ENCODE measurements around the gene XIST. TPM values are rescaled to one million over a fixed set of nuclear protein-coding genes. Genes with fewer than 3 reads are reported as not detected.

The XIST gene
- total and polyA plus RNA-seq, 4 donors, result 0.25 to 437 (median 352) TPM

DNA sequence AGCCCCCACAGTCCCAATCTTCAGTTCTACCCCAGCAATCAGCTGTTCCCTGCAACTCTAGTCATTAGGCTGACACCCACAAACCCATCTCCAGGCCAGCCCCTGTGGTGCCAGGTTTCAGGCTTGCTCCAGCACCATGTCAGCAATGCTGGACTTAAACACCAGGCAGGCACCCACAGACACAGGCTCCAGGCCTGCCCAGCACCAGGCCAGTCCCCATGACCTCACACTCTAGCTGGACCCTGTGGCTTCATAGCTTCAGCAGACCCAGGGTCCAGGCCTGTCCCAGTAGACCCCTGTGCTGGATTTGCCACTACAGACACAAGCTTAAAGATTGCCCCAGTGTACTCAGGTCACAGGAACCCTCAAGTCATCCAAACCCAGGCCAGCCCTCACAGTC, 10.8 kb upstream of the XIST start:
- Histone ChIP-seq H3K9me3 (ENCODE audit: control insufficient read depth, low read length) (no peaks in the 10 kb centered on the region), H3K36me3 (ENCODE audit: control insufficient read depth in 1 of 2, insufficient read depth in 2 of 2, low read length in 1 of 2) (no peaks in the 10 kb centered on the region), H3K27me3 (ENCODE audit: control insufficient read depth in 1 of 2, insufficient read depth in 2 of 2, low read length in 1 of 2) (no peaks in the 10 kb centered on the region), H3K4me1 (ENCODE audit: control insufficient read depth in 1 of 2, insufficient read depth in 2 of 2, low read length in 2 of 2) (no peaks in the 10 kb centered on the region), H3K27ac (ENCODE audit: low read depth in 1 of 2, low read length in 2 of 2) (no peak overlapping the region), H3K4me3 (ENCODE audit: low read length in 2 of 2) (no peak overlapping the region)
- intact Hi-C loops (cut with DNase I), result no loop called here
- DNase-seq (no peak), ATAC-seq (ENCODE audit: low FRiP score) (peak; percentile 22)

DNA sequence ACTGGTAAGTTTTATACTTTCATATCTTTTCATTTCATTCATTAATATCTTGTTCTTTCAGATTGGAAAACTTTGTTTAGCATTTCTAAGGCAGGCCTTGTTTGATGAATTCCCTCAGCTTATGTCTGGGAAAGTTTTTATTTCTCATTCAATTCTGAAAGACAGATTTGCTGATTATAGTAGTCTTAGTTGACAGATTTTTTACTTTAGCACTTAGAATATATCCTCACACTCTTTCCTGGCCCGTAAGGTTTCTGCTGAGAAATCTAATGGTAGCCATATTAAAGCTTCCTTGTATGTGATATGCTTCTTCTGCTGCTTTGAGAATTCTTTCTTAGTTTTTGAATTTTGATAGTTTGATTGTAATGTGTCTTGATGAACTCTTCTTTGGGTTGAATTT, 7.1 kb upstream of the XIST start:
- Histone ChIP-seq H3K9me3 (ENCODE audit: control insufficient read depth, low read length) (no peaks in the 10 kb centered on the region), H3K4me1 (ENCODE audit: control insufficient read depth in 1 of 2, insufficient read depth in 2 of 2, low read length in 2 of 2) (no peaks in the 10 kb centered on the region), H3K4me3 (ENCODE audit: low read length in 2 of 2) (no peak overlapping the region), H3K27ac (ENCODE audit: low read depth in 1 of 2, low read length in 2 of 2) (no peak overlapping the region), H3K36me3 (ENCODE audit: control insufficient read depth in 1 of 2, insufficient read depth in 2 of 2, low read length in 1 of 2) (no peaks in the 10 kb centered on the region), H3K27me3 (ENCODE audit: control insufficient read depth in 1 of 2, insufficient read depth in 2 of 2, low read length in 1 of 2) (no peaks in the 10 kb centered on the region)
- ATAC-seq (ENCODE audit: low FRiP score), result no peak
- no peak for DNase-seq
- intact Hi-C loops (cut with DNase I), result loop anchor here in 1 of 2 donors (5.0 to 10.0 kb wide), 2 partner anchors 273 to 485 kb away; no protein-coding TSS in a partner anchor
- 74 to 88% methylated on average over 1 of the region's 1 CpG for WGBS, 2 donors

DNA sequence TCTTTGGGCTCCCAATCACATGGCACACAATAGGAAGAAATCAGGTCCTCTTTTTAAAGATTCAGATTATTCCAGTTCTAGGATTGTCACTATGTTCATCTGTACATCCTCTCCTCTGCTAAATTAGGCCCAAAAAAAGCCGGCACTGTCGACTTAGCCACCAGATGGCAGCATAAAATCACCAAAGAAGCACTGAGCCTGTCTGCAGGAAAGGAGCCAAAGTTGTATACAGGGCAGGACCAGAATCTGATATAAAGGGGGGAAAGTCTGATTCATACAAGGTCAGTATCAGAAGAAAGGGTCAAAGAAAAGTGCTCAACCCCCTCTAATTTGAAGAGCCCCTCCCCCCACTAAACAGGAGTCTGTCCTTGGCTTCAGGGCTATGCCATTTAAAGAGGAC, 3.0 kb upstream of the XIST start:
- DNase-seq, result peak in 1 of 2 donors; percentile 66

DNA sequence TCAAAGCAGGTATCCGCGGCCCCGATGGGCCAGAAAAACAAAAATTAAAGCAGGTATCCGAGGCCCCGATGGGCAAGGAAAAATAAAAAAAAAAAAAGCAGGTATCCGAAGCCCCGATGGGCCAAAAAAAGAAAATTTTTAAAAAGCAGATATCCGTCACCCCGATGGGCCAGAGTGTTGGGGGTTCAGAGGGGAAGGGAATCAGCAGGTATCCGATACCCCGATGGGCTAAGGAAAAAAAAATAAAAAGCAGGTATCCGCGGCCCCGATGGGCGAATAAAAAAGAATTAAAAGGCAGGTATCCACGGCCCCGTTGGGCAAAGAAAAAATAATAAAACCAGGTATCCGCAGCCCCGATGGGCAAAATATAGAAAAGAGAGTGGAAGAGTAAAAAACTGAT, 492 bp downstream of the XIST start:
- Histone ChIP-seq H3K4me1 (ENCODE audit: control insufficient read depth in 1 of 2, insufficient read depth in 2 of 2, low read length in 2 of 2) (no peaks in the 10 kb centered on the region), H3K27me3 (ENCODE audit: control insufficient read depth in 1 of 2, insufficient read depth in 2 of 2, low read length in 1 of 2) (no peaks in the 10 kb centered on the region), H3K9me3 (ENCODE audit: control insufficient read depth, low read length) (no peaks in the 10 kb centered on the region), H3K4me3 (ENCODE audit: low read length in 2 of 2) (peak overlapping the region in 1 of 2 donors; percentile 93), H3K27ac (ENCODE audit: low read depth in 1 of 2, low read length in 2 of 2) (no peak overlapping the region), H3K36me3 (ENCODE audit: control insufficient read depth in 1 of 2, insufficient read depth in 2 of 2, low read length in 1 of 2) (no peaks in the 10 kb centered on the region)
- WGBS, 2 donors, result 47 to 98% methylated on average over 19 of the region's 19 CpGs
- intact Hi-C loops (cut with DNase I), result loop anchor here (5.0 to 10.0 kb wide), 2 partner anchors 90 to 493 kb away; no protein-coding TSS in a partner anchor
- DNase-seq, result no peak
- no peak for ATAC-seq (ENCODE audit: low FRiP score)

More for the DNA sequence above, 3.0 kb upstream of the XIST start:
- no peaks in the 10 kb centered on the region for H3K36me3 ChIP-seq (ENCODE audit: control insufficient read depth in 1 of 2, insufficient read depth in 2 of 2, low read length in 1 of 2)
- H3K4me3 ChIP-seq (ENCODE audit: low read length in 2 of 2), result no peak overlapping the region
- H3K27ac ChIP-seq (ENCODE audit: low read depth in 1 of 2, low read length in 2 of 2), result no peak overlapping the region
- intact Hi-C loops (cut with DNase I), result loop anchor here (1.0 to 10.0 kb wide), 6 partner anchors 159 to 489 kb away; no protein-coding TSS in a partner anchor
- H3K4me1 ChIP-seq (ENCODE audit: control insufficient read depth in 1 of 2, insufficient read depth in 2 of 2, low read length in 2 of 2), result no peaks in the 10 kb centered on the region
- H3K27me3 ChIP-seq (ENCODE audit: control insufficient read depth in 1 of 2, insufficient read depth in 2 of 2, low read length in 1 of 2), result no peaks in the 10 kb centered on the region
- WGBS, 2 donors, result 0 to 1% methylated on average over 2 of the region's 2 CpGs
- peak; percentile 53 for ATAC-seq (ENCODE audit: low FRiP score)
- H3K9me3 ChIP-seq (ENCODE audit: control insufficient read depth, low read length), result no peaks in the 10 kb centered on the region

DNA sequence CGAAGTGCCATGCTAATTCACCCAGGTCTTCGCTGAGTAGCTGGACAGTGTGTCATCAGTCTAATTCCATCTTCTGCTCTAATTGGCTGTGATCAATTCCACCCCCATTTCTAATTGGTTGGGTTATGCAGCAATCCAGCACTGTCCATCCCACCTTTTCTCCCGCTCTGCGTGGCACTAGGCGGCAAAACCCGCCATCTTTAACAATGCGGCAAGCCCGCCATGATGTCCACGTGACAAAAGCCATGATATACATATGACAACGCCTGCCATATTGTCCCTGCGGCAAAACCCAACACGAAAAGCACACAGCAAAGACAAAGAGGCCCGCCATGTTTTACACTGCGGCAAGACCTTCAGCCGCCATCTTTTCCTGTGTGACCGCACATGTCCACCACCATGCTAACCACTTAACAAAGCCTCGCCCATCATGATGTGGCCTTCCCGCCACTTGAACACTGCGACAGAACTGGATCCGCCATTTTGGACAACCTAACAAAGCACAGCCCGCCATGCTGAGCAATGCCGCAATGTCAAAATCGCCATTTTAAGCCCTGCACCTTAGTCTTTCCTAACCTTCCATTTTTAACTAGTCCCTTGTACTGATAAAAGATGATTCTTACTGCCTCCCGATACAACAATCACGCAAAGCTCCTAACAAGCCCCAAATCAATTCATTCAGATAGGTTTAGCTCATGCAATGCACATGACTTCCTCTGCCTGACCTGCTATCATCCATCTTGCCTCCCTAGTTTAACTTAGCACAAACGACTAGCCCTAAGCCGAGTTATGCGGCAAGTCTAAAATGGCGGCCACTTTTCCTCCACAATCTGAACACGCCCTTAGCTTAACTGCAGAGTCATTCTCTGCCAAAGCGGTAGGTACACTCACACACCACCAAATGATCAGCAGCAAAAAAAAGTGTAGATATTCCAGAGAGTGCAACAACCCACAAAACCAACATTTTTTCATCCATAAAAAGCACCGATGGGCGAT, 1.2 kb downstream of the XIST start:
- no peaks in the 10 kb centered on the region for H3K36me3 ChIP-seq (ENCODE audit: control insufficient read depth in 1 of 2, insufficient read depth in 2 of 2, low read length in 1 of 2)
- peak overlapping the region in 1 of 2 donors; percentile 93 for H3K4me3 ChIP-seq (ENCODE audit: low read length in 2 of 2)
- H3K4me1 ChIP-seq (ENCODE audit: control insufficient read depth in 1 of 2, insufficient read depth in 2 of 2, low read length in 2 of 2), result no peaks in the 10 kb centered on the region
- DNase-seq (peak; percentile 92 to 93), ATAC-seq (ENCODE audit: low FRiP score) (peak; percentile 91)
- intact Hi-C loops (cut with DNase I), result loop anchor here (5.0 to 10.0 kb wide), 2 partner anchors 91 to 493 kb away; no protein-coding TSS in a partner anchor
- H3K27me3 ChIP-seq (ENCODE audit: control insufficient read depth in 1 of 2, insufficient read depth in 2 of 2, low read length in 1 of 2), result no peaks in the 10 kb centered on the region
- no peaks in the 10 kb centered on the region for H3K9me3 ChIP-seq (ENCODE audit: control insufficient read depth, low read length)
- H3K27ac ChIP-seq (ENCODE audit: low read depth in 1 of 2, low read length in 2 of 2), result no peak overlapping the region
- WGBS, 2 donors, result 47 to 97% methylated on average over 33 of the region's 33 CpGs

DNA sequence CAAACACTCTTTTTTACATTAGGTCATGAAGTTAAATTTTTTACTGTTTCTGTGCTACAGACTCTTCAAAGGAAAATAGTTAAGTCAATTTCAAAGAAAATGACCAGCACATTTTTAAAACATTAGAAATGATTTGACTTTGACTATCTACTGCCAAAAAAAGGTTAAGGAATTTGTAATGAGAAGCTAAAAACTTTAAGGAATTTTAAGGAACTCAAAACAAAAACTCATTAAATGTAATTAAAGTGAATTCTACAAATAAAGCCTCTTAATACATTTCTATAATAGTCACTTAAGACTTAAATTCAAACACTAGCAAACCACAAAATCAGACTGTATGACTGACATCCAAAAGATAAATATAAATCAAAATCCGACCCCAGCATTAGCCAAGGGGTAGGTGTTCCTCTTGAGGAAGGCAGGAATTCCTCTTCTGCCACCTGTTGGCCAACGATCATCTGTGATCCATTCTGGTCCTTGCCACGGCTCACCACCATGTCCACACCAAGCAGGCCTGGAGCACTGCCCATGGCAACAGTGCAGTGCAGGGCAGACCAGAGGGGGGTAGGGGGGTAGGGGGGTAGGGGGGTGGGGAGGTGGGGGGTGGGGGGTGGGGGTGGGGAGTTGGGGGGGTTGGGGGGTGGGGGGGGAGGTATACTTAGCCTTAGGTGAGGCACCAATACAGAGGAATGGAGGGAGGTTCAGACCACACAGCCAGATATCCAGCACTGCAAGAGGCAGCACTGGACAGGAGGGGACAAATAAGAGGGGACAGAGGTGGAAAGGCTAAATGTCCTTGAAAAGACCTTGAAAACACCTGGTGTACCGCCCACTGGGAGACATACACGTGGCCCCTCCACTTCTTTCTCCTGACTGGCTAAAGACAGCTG, 2.1 kb downstream of the XIST start:
- ATAC-seq (ENCODE audit: low FRiP score) (no peak), DNase-seq (no peak)
- Histone ChIP-seq H3K9me3 (ENCODE audit: control insufficient read depth, low read length) (no peaks in the 10 kb centered on the region), H3K36me3 (ENCODE audit: control insufficient read depth in 1 of 2, insufficient read depth in 2 of 2, low read length in 1 of 2) (no peaks in the 10 kb centered on the region), H3K4me1 (ENCODE audit: control insufficient read depth in 1 of 2, insufficient read depth in 2 of 2, low read length in 2 of 2) (no peaks in the 10 kb centered on the region), H3K27ac (ENCODE audit: low read depth in 1 of 2, low read length in 2 of 2) (no peak overlapping the region), H3K27me3 (ENCODE audit: control insufficient read depth in 1 of 2, insufficient read depth in 2 of 2, low read length in 1 of 2) (no peaks in the 10 kb centered on the region), H3K4me3 (ENCODE audit: low read length in 2 of 2) (peak overlapping the region in 1 of 2 donors; percentile 34)
- 22 to 67% methylated on average over 5 of the region's 5 CpGs for WGBS, 2 donors
- intact Hi-C loops (cut with DNase I), result loop anchor here (5.0 to 10.0 kb wide), 2 partner anchors 92 to 494 kb away; no protein-coding TSS in a partner anchor

DNA sequence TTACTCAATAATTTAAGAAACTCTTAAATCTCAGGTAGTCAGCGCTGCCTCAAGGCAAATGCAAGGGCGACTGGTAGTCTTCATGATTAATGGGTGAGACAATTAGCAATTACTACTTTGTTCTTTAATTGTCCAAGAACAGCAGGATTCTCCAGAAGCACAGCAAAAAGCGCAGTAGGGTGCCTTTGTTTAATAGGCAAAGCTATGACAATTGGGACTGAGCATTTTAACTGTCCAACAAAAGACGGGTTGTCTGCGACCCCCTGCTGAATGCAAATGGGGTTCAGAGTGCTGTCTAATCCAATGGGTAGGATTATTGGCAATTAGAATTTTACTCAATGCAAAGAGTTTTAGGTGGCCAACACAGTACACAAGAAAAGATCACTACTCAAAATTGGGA, 3.4 kb downstream of the XIST start:
- Histone ChIP-seq H3K36me3 (ENCODE audit: control insufficient read depth in 1 of 2, insufficient read depth in 2 of 2, low read length in 1 of 2) (no peaks in the 10 kb centered on the region), H3K9me3 (ENCODE audit: control insufficient read depth, low read length) (no peaks in the 10 kb centered on the region), H3K4me1 (ENCODE audit: control insufficient read depth in 1 of 2, insufficient read depth in 2 of 2, low read length in 2 of 2) (no peaks in the 10 kb centered on the region), H3K27ac (ENCODE audit: low read depth in 1 of 2, low read length in 2 of 2) (no peak overlapping the region), H3K27me3 (ENCODE audit: control insufficient read depth in 1 of 2, insufficient read depth in 2 of 2, low read length in 1 of 2) (no peaks in the 10 kb centered on the region), H3K4me3 (ENCODE audit: low read length in 2 of 2) (peak overlapping the region in 1 of 2 donors; percentile 34)
- DNase-seq (no peak), ATAC-seq (ENCODE audit: low FRiP score) (no peak)
- WGBS, 2 donors, result 56 to 88% methylated on average over 5 of the region's 5 CpGs
- intact Hi-C loops (cut with DNase I), result no loop called here

DNA sequence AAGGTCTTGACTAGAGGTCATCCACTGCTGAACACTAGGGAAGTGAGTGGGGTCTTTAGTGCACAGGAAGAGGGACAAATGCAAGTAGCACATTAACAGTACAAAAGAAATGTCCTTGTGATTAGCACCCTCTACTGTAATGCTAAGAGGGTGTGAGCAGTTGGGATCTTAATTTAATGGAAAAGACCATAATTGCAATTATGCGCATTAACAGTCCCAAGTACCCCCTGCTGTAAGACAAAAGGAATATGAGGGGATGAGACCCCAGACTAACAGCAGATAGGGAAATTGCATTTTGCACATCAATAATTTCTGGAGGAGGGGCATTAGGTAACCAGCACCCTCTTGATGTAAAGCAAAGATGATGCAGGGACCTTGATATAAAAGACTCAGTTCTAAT, 4.5 kb downstream of the XIST start:
- intact Hi-C loops (cut with DNase I), result no loop called here
- no peaks in the 10 kb centered on the region for H3K9me3 ChIP-seq (ENCODE audit: control insufficient read depth, low read length)
- ATAC-seq (ENCODE audit: low FRiP score) (no peak), DNase-seq (no peak)
- peak overlapping the region in 1 of 2 donors; percentile 17 for H3K4me3 ChIP-seq (ENCODE audit: low read length in 2 of 2)
- no peaks in the 10 kb centered on the region for H3K4me1 ChIP-seq (ENCODE audit: control insufficient read depth in 1 of 2, insufficient read depth in 2 of 2, low read length in 2 of 2)
- WGBS, 2 donors, result 97 to 100% methylated on average over 1 of the region's 1 CpG
- no peaks in the 10 kb centered on the region for H3K27me3 ChIP-seq (ENCODE audit: control insufficient read depth in 1 of 2, insufficient read depth in 2 of 2, low read length in 1 of 2)
- H3K27ac ChIP-seq (ENCODE audit: low read depth in 1 of 2, low read length in 2 of 2), result no peak overlapping the region
- H3K36me3 ChIP-seq (ENCODE audit: control insufficient read depth in 1 of 2, insufficient read depth in 2 of 2, low read length in 1 of 2), result no peaks in the 10 kb centered on the region
